Osteocyte (in vitro differentiated cells): ENCODE measurements around the gene TTC33. TPM values are rescaled to one million over a fixed set of nuclear protein-coding genes. Genes with fewer than 3 reads are reported as not detected.
"Not testable (repeated sequence)": the region's sequence is repeated elsewhere in the genome, so short reads cannot be mapped to it uniquely, and the experiment has no call there.

Source experiments
- DNase-seq: peaks from one replicate; pipeline ENCODE4 v3.0.0; 2021; ENCODE audit warnings: mixed read lengths; ENCODE audit not compliant: unreplicated experiment; ENCODE audit errors: extremely low spot score
- H3K27ac Mint-ChIP-seq: one replicate; pipeline ENCODE4 v1.8.0; 2021; ENCODE audit warnings: mild to moderate bottlenecking, mixed read lengths; ENCODE audit not compliant: unreplicated experiment
- H3K27me3 Mint-ChIP-seq: one replicate; pipeline ENCODE4 v1.8.0; 2021; ENCODE audit warnings: mixed read lengths; ENCODE audit not compliant: unreplicated experiment
- H3K36me3 Mint-ChIP-seq: one replicate; pipeline ENCODE4 v1.8.0; 2021; ENCODE audit warnings: mixed read lengths; ENCODE audit not compliant: unreplicated experiment
- H3K4me1 Mint-ChIP-seq: one replicate; pipeline ENCODE4 v1.8.0; 2021; ENCODE audit warnings: mixed read lengths; ENCODE audit not compliant: unreplicated experiment
- H3K4me3 Mint-ChIP-seq: one replicate; pipeline ENCODE4 v1.8.0; 2021; ENCODE audit warnings: mild to moderate bottlenecking, moderate library complexity, mixed read lengths; ENCODE audit not compliant: unreplicated experiment
- H3K9me3 Mint-ChIP-seq: one replicate; pipeline ENCODE4 v1.8.0; 2021; ENCODE audit warnings: mixed read lengths; ENCODE audit not compliant: unreplicated experiment
- CTCF ChIP-seq: fragments of 200-600 bp; sonication (generic); IDR thresholded peaks from 2 replicates; pipeline ENCODE4 v1.5.0; 2021; ENCODE audit warnings: antibody characterized with exemption, mild to moderate bottlenecking, moderate library complexity
- total RNA-seq: library from RNA; stranded (reverse); gene quantifications from 2 replicates; pipeline ENCODE4 v1.2.1, GENCODE V29; 2021

The TTC33 gene
- total RNA-seq, 1 donor from 2014 or later: 18.1 TPM

GRCh38 chr5:40652441-40653220 is 103.1 kb downstream of the TTC33 start:
- Mint-ChIP-seq H3K27ac (no peak overlapping the region), H3K27me3 (no peaks in the 10 kb centered on the region), H3K4me1 (peaks cover 23% of the 10 kb centered on the region), H3K36me3 (no peaks in the 10 kb centered on the region), H3K9me3 (peaks cover 7% of the 10 kb centered on the region), H3K4me3 (no peak overlapping the region)
- no peak for TF ChIP-seq CTCF
- no peak for DNase-seq

GRCh38 chr5:40651201-40651600 is 104.6 kb downstream of the TTC33 start:
- no peaks in the 10 kb centered on the region for H3K36me3 Mint-ChIP-seq
- no peaks in the 10 kb centered on the region for H3K27me3 Mint-ChIP-seq
- H3K4me1 Mint-ChIP-seq: peaks cover 22% of the 10 kb centered on the region
- TF ChIP-seq CTCF: no peak
- no peak overlapping the region for H3K4me3 Mint-ChIP-seq
- DNase-seq: no peak
- no peak overlapping the region for H3K27ac Mint-ChIP-seq
- peaks cover 4% of the 10 kb centered on the region for H3K9me3 Mint-ChIP-seq

GRCh38 chr5:40649463-40650030 is 106.2 kb downstream of the TTC33 start:
- peaks cover 14% of the 10 kb centered on the region for H3K4me1 Mint-ChIP-seq
- H3K27ac Mint-ChIP-seq: no peak overlapping the region
- H3K4me3 Mint-ChIP-seq: no peak overlapping the region
- peaks cover 4% of the 10 kb centered on the region for H3K36me3 Mint-ChIP-seq
- no peaks in the 10 kb centered on the region for H3K27me3 Mint-ChIP-seq
- peaks cover 4% of the 10 kb centered on the region for H3K9me3 Mint-ChIP-seq
- DNase-seq: no peak
- no peak for TF ChIP-seq CTCF

DNA sequence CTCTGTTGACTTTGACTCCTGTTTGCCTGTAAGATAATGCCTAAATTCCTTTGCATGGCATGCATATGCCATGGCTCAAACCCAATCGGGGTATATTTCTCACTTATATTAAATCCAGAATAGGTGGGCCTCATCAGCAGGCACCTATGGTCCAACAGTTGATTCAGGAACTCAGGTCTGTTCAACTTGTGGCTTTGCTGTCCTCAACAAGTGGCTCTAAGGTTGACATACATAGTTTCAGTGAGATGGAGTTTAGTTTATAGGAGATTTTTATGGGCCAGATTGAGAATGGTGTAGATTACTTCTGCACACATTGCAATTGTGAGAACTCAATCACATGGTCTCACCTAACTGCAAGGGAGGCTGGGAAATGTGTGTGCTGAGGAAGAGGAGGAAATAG is 107.6 kb downstream of the TTC33 start:
- Mint-ChIP-seq H3K4me1 (peaks cover 5% of the 10 kb centered on the region), H3K27me3 (no peaks in the 10 kb centered on the region), H3K4me3 (no peak overlapping the region), H3K36me3 (peaks cover 4% of the 10 kb centered on the region), H3K27ac (no peak overlapping the region), H3K9me3 (peaks cover 4% of the 10 kb centered on the region)
- no peak for TF ChIP-seq CTCF
- no peak for DNase-seq

DNA sequence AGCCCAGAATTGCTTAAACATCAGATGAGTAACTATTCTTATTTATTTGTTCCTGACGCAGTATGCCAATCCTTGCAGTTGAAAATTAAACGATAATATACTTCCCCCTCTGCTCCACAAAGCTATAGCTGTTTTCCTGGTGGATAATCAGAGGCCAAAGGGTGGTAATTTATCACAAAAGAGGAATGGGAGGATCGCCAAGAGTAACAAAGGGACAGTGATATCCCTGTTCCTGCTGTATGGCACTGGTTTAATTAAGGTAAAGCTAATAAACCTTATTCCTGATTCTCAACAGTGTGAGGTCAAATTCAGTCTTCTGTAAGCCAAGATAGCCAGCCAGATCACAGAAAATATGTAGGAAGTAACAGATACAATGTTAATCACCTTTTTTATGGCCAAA is 109.5 kb downstream of the TTC33 start:
- Mint-ChIP-seq H3K9me3 (peaks cover 4% of the 10 kb centered on the region), H3K36me3 (peaks cover 4% of the 10 kb centered on the region), H3K4me3 (no peak overlapping the region), H3K4me1 (peaks cover 3% of the 10 kb centered on the region), H3K27me3 (no peaks in the 10 kb centered on the region), H3K27ac (no peak overlapping the region)
- no peak for TF ChIP-seq CTCF
- DNase-seq: no peak

DNA sequence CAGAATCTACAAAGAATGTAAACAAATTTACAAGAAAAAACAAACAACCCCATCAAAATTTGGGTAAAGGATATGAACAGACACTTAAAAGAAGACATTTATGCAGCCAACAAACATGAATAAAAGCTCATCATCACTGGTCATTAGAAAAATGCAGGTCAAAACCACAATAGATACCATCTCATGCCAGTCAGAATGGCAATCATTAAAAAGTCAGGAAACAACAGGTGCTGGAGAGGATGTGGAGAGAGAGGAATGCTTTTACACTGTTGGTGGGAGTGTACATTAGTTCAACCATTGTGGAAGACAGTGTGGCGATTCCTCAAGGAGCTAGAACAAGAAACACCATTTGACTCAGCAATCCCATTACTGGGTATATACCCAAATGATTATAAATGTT is 116.2 kb downstream of the TTC33 start:
- peaks cover 35% of the 10 kb centered on the region for H3K9me3 Mint-ChIP-seq
- H3K36me3 Mint-ChIP-seq: peaks cover 20% of the 10 kb centered on the region
- DNase-seq, H3K4me1 Mint-ChIP-seq, H3K27me3 Mint-ChIP-seq, H3K4me3 Mint-ChIP-seq, H3K27ac Mint-ChIP-seq: not testable (repeated sequence)
